HEK293 (cell line): ENCODE measurements around the gene FSTL5.

Experiments used
- CTCF ChIA-PET: fragments of 350-600 bp; formaldehyde crosslinking; extraction: SDS; loops from one replicate; lab custom pipeline; 2021; ENCODE audit warnings: antibody characterized with exemption; lab: Yijun Ruan, JAX
- POLR2A ChIA-PET: fragments of 300-600 bp; formaldehyde crosslinking; extraction: SDS; loops from one replicate; lab custom pipeline; 2020; ENCODE audit warnings: antibody characterized with exemption, inconsistent platforms; lab: Yijun Ruan, JAX
- H3K27ac ChIP-seq: fragments of 200-500 bp; sonication (Bioruptor generic); 2 replicates; pipeline ENCODE4 v1.5.1; 2014; ENCODE audit warnings: low read depth, low read length, control low read depth, inconsistent platforms; ENCODE audit errors: extremely low read depth
- H3K36me3 ChIP-seq, 2 experiments: fragments of 200-500 bp in 1 of 2; sonication (Bioruptor generic) in 1 of 2; 1 replicate in 1 of 2; 2 replicates in 1 of 2; pipeline ENCODE4 v1.5.1; 2014 to 2017; ENCODE audit warnings: inconsistent platforms in 2 of 2, low read length in 2 of 2; ENCODE audit not compliant: control insufficient read depth in 2 of 2, insufficient read depth in 1 of 2
- H3K4me1 ChIP-seq: fragments of 200-500 bp; sonication (Bioruptor generic); 2 replicates; pipeline ENCODE4 v1.5.1; 2014; ENCODE audit warnings: mild to moderate bottlenecking, low read length, inconsistent platforms; ENCODE audit not compliant: control insufficient read depth, insufficient read depth
- H3K4me3 ChIP-seq: 2 replicates; pipeline ENCODE4 v1.5.1; 2011; ENCODE audit warnings: low read depth, mild to moderate bottlenecking, control low read depth, low read length, moderate library complexity
- H3K9me3 ChIP-seq: fragments of 200-500 bp; sonication (Bioruptor generic); 2 replicates; pipeline ENCODE4 v1.5.1; 2014; ENCODE audit warnings: low read depth, low read length, inconsistent platforms; ENCODE audit not compliant: control insufficient read depth, insufficient read depth
- ATF2 ChIP-seq: fragments of 450-650 bp; formaldehyde crosslinking; IDR thresholded peaks from 2 replicates; pipeline ENCODE4 v1.5.1; 2016; ENCODE audit warnings: missing biosample characterization, missing genetic modification characterization, low read depth
- BCL11A ChIP-seq: fragments of 450-650 bp; formaldehyde crosslinking; IDR thresholded peaks from 2 replicates; pipeline ENCODE4 v1.5.1; 2016; ENCODE audit warnings: low read depth, missing biosample characterization, missing genetic modification characterization
- ELK4 ChIP-seq: IDR thresholded peaks from 2 replicates; pipeline ENCODE4 v1.6.1; 2011; ENCODE audit warnings: mild to moderate bottlenecking, low read depth, low read length, borderline replicate concordance
- IKZF3 ChIP-seq: fragments of 450-650 bp; IDR thresholded peaks from 2 replicates; pipeline ENCODE4 v1.5.0; 2018; ENCODE audit warnings: missing biosample characterization, mild to moderate bottlenecking, missing genetic modification characterization, moderate library complexity
- KLF10 ChIP-seq: fragments of 450-650 bp; IDR thresholded peaks from 2 replicates; pipeline ENCODE4 v1.5.1; 2018; ENCODE audit warnings: missing biosample characterization, mild to moderate bottlenecking, missing genetic modification characterization
- OSR2 ChIP-seq: fragments of 450-650 bp; formaldehyde crosslinking; IDR thresholded peaks from 2 replicates; pipeline ENCODE4 v1.5.1; 2016; ENCODE audit warnings: missing biosample characterization, missing genetic modification characterization
- PATZ1 ChIP-seq: fragments of 450-650 bp; formaldehyde crosslinking; IDR thresholded peaks from 2 replicates; pipeline ENCODE4 v1.5.1; 2016; ENCODE audit warnings: missing biosample characterization, missing genetic modification characterization
- REST ChIP-seq: fragments of 450-650 bp; formaldehyde crosslinking; IDR thresholded peaks from 2 replicates; pipeline ENCODE4 v1.5.1; 2016; ENCODE audit warnings: missing biosample characterization, missing genetic modification characterization
- SCRT1 ChIP-seq: fragments of 450-650 bp; formaldehyde crosslinking; IDR thresholded peaks from 2 replicates; pipeline ENCODE4 v1.5.1; 2016; ENCODE audit warnings: missing biosample characterization, missing genetic modification characterization, borderline replicate concordance
- TSHZ1 ChIP-seq: fragments of 450-650 bp; formaldehyde crosslinking; IDR thresholded peaks from 2 replicates; pipeline ENCODE4 v1.5.1; 2016; ENCODE audit warnings: missing biosample characterization, missing genetic modification characterization, borderline replicate concordance
- ZBTB44 ChIP-seq: fragments of 450-650 bp; IDR thresholded peaks from 2 replicates; pipeline ENCODE4 v1.5.1; 2018; ENCODE audit warnings: missing biosample characterization, mild to moderate bottlenecking, missing genetic modification characterization
- ZBTB48 ChIP-seq: fragments of 450-650 bp; formaldehyde crosslinking; IDR thresholded peaks from 2 replicates; pipeline ENCODE4 v1.5.1; 2016; ENCODE audit warnings: missing biosample characterization, missing genetic modification characterization
- ZFP37 ChIP-seq: fragments of 450-650 bp; formaldehyde crosslinking; IDR thresholded peaks from 2 replicates; pipeline ENCODE4 v1.5.1; 2016; ENCODE audit warnings: missing biosample characterization, missing genetic modification characterization
- ZIC2 ChIP-seq: fragments of 450-650 bp; formaldehyde crosslinking; IDR thresholded peaks from 2 replicates; pipeline ENCODE4 v1.5.1; 2016; ENCODE audit warnings: missing biosample characterization, missing genetic modification characterization
- ZNF184 ChIP-seq: fragments of 450-650 bp; IDR thresholded peaks from 2 replicates; pipeline ENCODE4 v1.5.1; 2018; ENCODE audit warnings: missing biosample characterization, mild to moderate bottlenecking, missing genetic modification characterization
- ZNF266 ChIP-seq: fragments of 450-650 bp; formaldehyde crosslinking; IDR thresholded peaks from 2 replicates; pipeline ENCODE4 v1.5.1; 2016; ENCODE audit warnings: missing biosample characterization, missing genetic modification characterization, low read depth
- ZNF311 ChIP-seq: fragments of 450-650 bp; formaldehyde crosslinking; IDR thresholded peaks from 2 replicates; pipeline ENCODE4 v1.5.1; 2017; ENCODE audit warnings: missing biosample characterization, missing genetic modification characterization, borderline replicate concordance
- ZNF394 ChIP-seq: fragments of 450-650 bp; formaldehyde crosslinking; IDR thresholded peaks from 2 replicates; pipeline ENCODE4 v1.5.1; 2016; ENCODE audit warnings: missing biosample characterization, missing genetic modification characterization, mild to moderate bottlenecking, moderate library complexity, borderline replicate concordance
- ZNF521 ChIP-seq: fragments of 450-650 bp; formaldehyde crosslinking; IDR thresholded peaks from 2 replicates; pipeline ENCODE4 v1.5.1; 2017; ENCODE audit warnings: missing biosample characterization, mild to moderate bottlenecking, missing genetic modification characterization
- ZNF585B ChIP-seq: fragments of 450-650 bp; formaldehyde crosslinking; IDR thresholded peaks from 2 replicates; pipeline ENCODE4 v1.5.1; 2016; ENCODE audit warnings: missing biosample characterization, missing genetic modification characterization
- ZNF624 ChIP-seq: fragments of 450-650 bp; formaldehyde crosslinking; IDR thresholded peaks from 2 replicates; pipeline ENCODE4 v1.5.1; 2017; ENCODE audit warnings: missing biosample characterization, missing genetic modification characterization
- ZNF791 ChIP-seq: fragments of 450-650 bp; formaldehyde crosslinking; IDR thresholded peaks from 2 replicates; pipeline ENCODE4 v1.5.1; 2016; ENCODE audit warnings: missing biosample characterization, missing genetic modification characterization
- ZNF792 ChIP-seq: fragments of 450-650 bp; formaldehyde crosslinking; IDR thresholded peaks from 2 replicates; pipeline ENCODE4 v1.5.1; 2016; ENCODE audit warnings: missing biosample characterization, missing genetic modification characterization

Gene FSTL5

GRCh38 chr4:161822174-161822573 lies 341.6 kb downstream of the FSTL5 start:
- ChIA-PET CTCF (no interaction called here), POLR2A (no interaction called here)
- TF ChIP-seq ZNF624 (no peak), ZBTB44 (tag by site-specific recombination) (no peak), OSR2 (tag by site-specific recombination) (no peak), ZNF521 (tag by site-specific recombination) (no peak), ZNF184 (tag by site-specific recombination) (no peak), SCRT1 (tag by site-specific recombination) (no peak), ZNF791 (tag by site-specific recombination) (no peak), ZIC2 (no peak), ZNF394 (tag by site-specific recombination) (no peak), ATF2 (tag by site-specific recombination) (no peak), BCL11A (tag by site-specific recombination) (no peak), ZFP37 (no peak)
- Histone ChIP-seq H3K36me3 (no peaks in the 10 kb centered on the region), H3K4me3 (no peak overlapping the region), H3K9me3 (no peaks in the 10 kb centered on the region), H3K27ac (no peak overlapping the region), H3K4me1 (no peaks in the 10 kb centered on the region)

- H3K4me1 ChIP-seq, result no peaks in the 10 kb centered on the region
- no peak overlapping the region for H3K4me3 ChIP-seq
- H3K36me3 ChIP-seq, result no peaks in the 10 kb centered on the region
- no peak overlapping the region for H3K27ac ChIP-seq
- H3K9me3 ChIP-seq, result no peaks in the 10 kb centered on the region
- ChIA-PET POLR2A (no interaction called here), CTCF (no interaction called here)
- TF ChIP-seq ZNF266 (tag by site-specific recombination), result no peak
- no peak for TF ChIP-seq REST
- no peak for TF ChIP-seq ELK4
- no peak for TF ChIP-seq TSHZ1
- TF ChIP-seq ZNF585B (tag by site-specific recombination), result no peak
- no peak for TF ChIP-seq ZBTB48 (tag by site-specific recombination)
- TF ChIP-seq KLF10, result no peak
- TF ChIP-seq ZNF792 (tag by site-specific recombination), result no peak
- TF ChIP-seq ZNF311 (tag by site-specific recombination), result no peak
- TF ChIP-seq IKZF3 (tag by site-specific recombination), result no peak
- no peak for TF ChIP-seq PATZ1 (tag by site-specific recombination)
Measured at GRCh38 chr4:161817914-161818313, 345.9 kb downstream of the FSTL5 start.
